Activated T-helper 1 cell treated with Interleukin-2 at 50 U/mL for 16 hours (primary cell): ENCODE data around the gene GLMP.

Experiments used
- DNase-seq: peaks from one replicate; pipeline ENCODE4 v3.0.0-alpha.2; 2020; ENCODE audit warnings: low read depth

GLMP gene

DNA sequence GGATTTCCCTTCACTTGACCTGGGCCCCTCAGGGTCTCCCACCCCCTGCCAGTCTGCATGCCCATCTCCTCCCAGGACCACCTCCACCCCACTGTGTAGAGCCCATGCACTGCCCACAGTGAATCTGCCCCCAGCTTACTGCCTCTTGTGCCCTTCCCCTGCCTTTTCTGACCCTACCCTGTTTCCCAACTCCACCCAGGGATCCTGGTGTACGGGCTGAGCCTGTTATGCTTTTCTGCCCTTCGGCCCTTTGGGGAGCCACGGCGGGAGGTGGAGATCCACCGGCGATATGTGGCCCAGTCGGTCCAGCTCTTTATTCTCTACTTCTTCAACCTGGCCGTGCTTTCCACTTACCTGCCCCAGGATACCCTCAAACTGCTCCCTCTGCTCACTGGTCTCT, 9.4 kb downstream of the GLMP start:
- DNase-seq = no peak

DNA sequence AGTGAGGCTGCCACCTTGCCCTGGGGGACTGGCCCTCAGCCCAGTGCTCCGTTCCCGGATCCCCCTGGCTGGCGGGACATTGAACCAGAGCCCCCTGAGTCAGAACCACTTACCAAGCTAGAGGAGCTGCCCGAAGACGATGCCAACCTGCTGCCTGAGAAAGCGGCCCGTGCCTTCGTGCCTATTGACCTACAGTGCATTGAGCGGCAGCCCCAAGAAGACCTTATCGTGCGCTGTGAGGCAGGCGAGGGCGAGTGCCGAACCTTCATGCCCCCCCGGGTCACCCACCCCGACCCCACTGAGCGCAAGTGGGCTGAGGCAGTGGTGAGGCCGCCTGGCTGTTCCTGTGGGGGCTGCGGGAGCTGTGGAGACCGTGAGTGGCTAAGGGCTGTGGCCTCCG, 10.0 kb downstream of the GLMP start:
- DNase-seq = no peak

DNA sequence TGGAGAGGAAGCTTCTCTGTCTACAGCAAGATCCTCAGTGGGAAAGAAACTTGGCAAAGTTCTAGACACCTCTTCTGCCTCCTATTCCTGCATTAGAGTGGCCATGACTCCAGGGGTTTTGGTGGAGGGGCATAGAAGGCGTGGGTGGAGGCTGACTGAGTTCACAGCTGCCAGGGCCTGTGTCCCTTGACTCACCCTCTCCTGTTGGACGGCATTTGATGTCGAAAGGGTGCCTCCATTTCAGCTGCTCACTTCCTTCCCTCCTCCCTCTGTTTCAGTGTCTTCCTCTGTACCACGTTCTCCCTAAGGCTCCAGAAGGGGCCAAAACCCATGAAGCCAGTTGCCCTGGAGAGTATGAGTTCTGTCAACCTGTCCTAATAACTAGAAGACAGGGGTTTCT, 10.7 kb downstream of the GLMP start:
- no peak for DNase-seq

DNA sequence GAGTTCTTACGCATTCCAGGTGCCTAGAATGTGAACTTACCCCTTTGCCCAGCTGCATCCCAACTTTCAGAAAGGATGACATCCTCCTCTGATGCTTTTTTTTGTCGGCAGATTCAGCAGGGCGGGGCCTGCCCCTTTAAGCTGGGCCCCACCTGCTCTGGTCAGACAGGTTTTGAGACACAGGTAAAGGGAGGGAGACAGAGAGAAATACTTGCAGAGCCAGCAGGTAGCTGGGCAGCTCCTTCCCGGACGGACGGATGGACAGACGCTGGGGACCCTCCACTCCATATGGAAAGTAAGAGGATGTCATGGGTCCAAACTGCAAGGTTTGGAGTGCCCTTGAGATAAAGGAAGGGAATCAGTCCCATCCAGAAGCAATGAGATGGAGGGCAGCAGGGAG, 11.4 kb downstream of the GLMP start, which contains the start of gene TMEM79:
TMEM79 (plus strand) TSS at position 214 of the 400 bp plus-strand sequence. CDS start 902 bp downstream, outside the sequence.
- DNase-seq = no peak

DNA sequence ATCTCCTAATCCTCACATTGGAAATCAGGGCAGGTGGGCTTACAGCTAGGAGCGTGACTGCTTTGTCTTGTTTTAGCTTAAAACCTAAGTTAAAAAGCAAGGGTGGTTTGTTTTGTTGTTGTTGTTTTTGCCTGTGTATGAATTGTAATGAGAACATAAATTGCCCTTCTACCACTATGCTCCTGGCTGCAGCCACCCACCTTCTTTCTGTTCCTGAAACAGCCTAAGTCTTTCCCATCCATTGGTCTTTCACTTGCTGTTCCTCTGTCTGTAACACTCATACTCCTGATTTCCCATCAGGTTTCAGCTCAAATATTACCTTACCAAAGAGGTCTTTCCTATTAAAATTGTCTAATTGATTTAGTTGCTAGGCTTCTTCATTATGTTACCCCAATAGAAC, 12.0 kb downstream of the GLMP start:
- no peak for DNase-seq

DNA sequence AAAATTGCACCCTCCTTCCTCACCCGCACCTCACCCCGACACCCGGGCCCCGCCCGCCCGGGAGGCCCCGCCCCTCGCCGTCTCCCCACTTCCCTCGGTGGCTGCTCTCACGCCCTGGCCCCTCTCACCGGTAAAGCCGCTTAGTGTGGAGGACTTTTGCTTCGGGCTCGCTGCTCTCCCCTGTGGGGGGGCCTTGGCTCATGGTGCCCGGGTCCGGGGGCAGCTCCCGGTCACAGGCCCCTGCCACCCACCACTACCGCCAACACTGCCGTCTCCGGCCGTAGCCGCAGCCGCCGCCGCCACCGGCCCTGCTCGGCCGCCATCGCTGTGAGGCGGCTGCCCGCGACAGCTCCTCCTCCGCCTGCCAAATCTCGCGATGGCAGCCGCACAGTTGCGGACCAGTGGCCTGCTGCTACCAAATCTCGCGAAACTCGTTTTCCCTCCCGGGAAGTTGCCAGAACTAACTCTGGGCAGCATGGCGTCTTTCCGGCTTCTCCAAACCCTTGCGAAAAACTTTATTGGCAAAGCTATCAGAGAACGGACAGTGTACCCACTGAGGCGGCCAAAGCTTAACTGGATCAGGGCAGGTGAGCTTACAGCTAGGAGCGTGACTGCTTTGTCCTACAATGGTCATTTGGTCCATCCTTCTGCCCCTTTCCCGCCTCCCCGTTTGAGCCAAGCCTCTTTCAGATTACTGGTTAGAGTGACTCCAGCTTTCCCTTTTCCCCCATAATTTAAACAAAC, 12.8 kb downstream of the GLMP start, which contains the start of gene SMG5:
SMG5 (minus strand) TSS at position 347 of the 744 bp plus-strand sequence; CDS start at position 202, 145 bp downstream.
- DNase-seq = peak; percentile 89

DNA sequence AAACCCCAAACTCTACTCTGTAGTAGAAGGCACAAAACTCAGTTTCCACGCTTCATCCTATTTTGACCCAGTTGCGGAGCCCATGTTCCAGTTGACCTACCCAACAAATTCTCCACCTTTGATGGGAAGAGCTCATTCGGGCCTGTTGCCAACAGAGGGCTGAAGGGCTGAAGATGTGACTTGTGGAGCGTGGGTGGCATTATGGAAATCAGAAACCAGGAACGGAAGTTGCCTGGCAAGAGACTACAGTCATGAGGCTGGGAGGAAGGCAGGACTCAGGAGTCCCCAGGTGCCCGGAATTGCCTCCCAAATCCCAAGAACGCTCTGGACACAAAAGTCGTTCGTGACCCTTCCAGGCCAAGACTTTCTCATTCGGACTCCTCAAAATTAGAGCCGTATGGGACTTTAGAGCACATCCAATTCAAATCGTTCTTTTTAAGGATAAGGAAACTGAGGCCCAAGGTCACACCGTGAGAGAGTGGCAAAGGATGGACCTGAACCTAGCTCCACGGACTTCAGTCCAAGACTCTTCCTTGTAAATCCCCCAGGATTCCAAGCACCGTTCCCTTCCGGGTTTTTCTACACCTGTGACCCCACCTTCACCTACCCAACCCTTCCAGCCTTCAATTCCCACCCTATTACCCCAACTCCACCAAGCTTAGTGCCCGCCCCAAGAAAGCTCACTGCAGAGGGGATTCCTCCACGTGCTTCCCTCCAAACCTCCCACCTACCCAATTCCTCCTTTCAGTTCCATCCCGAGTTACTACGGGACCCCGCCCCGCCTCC, 13.6 kb downstream of the GLMP start:
- no peak for DNase-seq

DNA sequence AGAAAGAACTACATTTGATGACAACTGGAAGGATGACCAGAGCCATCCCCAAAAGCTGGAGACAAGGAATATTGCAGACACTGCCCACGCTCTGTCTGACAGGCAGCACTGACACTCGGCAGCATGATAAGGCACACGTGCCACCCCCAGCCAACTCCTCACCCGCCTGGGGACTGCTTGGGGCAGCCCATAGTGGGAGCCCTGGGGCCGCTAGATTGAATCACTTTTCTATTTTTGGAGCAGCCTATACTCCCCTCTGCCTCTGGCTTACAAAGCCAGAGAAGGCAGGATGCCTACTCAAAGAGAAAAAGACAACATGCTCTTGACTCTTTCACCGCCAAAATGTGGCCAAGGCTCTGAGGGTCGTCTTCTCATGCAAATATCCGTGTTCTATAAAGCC, 14.2 kb downstream of the GLMP start:
- DNase-seq = no peak

DNA sequence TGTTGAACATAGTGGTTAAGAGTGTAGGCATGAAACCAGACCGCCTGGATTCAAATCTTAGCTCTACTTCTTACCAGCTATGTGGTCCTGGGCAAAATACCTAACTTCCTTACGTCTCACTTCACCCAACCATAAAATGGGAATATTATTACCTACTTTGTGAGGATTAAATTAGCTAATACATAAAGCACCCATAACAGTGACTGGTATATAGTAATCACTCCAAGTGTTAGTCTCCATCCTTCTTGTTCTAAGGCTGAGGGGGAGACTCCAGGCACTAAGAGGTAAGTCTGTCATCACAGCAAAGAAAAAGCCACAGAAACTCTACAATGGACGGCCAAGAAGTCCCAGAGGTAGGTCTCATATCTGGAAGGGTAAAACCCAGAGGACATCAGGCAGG, 15.6 kb downstream of the GLMP start:
- no peak for DNase-seq

DNA sequence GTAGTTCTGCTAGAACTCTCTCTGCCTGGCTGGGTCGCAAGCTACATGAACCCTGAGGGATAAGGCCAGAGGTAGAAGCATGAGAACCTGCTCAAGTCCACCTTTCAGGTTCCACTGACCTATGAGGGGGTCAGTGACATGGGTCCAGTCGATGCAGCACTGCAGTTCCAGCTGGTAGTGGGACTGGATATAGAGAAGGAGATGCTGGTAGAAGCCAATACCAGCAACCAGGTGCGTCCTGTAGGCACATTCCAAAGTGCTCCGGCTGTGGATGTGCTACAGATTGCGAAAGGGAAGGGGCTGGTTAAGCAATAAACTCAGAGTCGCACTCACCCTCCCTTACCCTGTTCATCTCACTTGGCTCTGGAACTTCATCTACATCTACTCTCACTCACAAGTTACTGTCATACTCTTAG, 18.5 kb downstream of the GLMP start:
- DNase-seq = no peak

DNA sequence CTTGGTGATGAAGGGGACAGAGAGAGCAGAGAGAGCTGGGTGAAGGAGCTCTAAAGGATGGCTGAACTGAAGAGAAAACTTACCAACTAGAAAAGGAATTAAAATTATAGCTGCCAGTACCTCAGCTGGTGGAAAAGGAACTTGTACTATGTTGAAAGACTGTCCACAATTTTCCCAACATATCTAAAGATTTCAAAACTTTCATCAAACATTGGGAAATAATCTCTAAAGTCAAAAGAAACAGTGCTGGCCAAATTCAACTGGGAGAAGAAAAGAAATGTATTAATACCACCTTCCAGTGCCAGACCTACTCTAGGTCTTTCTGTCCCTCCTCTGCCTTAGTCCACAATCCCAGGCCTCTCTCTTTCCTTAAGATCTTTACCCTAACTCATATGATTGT, 18.9 kb downstream of the GLMP start:
- DNase-seq = no peak

DNA sequence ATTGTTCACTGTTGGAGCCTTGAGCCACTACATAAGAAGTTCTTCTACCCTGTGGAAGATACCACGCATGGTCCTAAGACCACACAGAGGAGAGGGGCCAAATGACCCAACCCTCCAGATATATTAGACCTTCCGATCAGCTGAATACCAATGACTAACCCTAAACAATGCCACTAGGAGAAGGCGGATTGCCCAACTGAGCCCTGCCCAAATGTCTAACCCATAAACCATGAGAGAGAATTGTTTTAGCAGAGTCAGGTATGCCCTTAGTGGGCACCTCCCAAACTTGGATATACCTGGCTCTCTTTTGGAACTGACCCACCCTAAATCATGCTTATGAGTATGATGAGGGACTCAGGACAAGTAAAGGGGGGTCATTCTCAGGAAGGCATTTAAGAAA, 25.2 kb downstream of the GLMP start:
- no peak for DNase-seq

DNA sequence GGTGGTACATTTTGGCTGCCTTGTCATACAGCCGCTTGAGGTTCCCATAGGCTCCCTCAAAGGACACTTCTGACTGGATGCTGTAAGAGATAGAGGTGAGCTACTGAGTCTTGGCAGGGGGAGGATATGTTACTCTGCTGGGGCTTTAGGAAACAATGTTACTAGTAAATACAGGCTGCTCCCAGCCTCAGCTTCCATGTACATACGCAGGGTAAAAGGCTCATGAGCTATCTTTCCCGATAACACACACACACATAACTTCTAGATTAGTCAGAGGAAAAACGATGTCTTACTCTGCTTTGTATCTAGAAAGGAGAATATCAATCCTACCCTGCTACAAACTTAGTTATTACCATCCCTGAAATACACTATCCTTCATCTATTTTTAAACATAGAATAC, 27.1 kb downstream of the GLMP start:
- no peak for DNase-seq

DNA sequence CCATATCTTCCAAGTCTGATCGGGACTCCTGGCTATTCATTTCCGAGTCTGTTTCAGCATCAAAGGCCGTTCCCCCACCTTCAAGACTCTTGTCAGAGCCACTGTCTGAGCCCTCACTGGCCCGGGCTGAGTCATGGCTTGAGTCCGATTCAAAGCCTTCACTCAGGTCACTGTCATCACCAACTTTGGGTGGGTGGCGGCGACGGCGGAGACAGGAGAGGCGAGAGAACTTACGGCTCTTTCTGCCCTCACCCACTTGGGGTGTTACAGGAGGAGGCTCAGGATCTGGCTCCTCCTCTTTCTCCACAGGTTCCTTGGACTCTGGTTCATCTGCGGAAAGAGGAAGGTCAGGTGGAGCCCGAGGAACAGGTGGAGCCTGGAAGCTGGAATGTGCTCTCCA, 29.4 kb downstream of the GLMP start:
- no peak for DNase-seq

DNA sequence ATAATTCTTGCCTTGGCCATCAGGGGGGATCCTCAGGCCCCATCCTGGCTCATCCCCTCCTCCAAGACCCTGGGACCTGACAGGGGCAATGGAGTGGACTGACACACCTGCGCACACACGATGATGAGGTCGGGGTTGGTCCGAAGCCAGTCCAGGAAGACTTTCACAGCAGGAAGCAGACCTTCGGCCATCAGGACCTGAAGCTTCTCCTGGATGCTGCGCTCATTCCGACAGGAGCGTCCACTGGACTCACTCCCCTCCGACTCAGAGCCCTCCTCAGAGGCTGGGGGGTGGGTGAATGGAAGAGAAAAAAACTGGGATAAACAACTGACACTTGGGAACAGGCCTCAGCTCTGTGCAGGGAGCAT, 32.2 kb downstream of the GLMP start:
- DNase-seq = no peak

DNA sequence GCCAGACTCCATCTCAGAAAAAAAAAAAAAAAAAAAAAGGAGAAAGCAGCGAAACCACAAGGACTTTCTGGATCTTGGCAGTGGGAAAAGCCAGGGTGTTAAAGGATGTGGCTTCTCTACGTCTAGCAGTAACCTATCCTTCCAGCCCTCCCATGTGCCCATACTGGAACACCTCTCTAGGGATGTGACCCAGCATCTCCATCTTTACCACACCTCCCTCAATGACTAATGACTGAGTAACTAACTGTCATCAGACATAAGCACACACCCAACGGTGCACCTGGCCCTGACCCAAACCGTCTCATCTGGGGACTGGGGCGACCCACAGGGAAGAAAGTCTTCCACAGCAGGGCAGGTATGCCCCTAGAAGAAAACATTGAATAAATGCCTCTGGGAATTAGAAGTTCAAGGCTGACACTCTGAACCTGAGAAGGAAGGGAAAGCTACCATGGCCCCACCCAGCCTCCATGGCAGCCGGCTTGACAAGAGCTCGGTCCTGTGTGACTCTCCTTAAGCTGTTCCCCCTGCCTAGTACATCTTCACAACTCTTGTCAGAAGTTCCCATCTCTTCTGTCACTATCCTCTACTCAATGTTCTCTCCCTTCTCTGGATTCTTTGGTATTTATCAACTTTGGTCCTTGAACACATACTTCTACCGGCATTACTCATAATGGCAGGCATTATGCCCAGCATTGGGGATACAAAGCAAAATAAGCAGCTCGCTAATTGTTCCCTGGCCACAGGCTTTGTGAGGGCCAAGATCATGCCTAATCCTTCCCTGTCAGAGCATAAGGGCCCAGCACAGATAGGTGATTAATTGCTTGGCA, 32.8 kb downstream of the GLMP start:
- no peak for DNase-seq

DNA sequence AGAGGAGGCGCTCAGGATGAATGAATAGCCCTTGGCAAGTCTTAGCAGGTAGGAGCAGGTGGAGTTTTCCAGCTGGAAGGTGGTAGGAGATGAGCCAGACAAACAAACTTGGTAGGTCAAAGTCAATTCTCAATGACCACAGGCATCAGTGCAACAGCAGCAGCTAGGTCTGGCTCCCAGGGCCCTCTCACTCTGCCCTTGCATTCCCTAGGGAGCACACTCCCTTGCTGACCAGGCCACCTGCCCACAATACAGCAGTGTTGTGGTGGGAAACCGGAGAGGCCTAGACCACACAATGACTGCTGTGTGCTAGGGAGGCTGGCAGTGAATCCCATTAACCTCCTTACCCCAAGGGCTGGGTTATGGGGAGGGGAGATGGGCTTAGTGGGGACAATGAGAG, 34.6 kb downstream of the GLMP start:
- no peak for DNase-seq

DNA sequence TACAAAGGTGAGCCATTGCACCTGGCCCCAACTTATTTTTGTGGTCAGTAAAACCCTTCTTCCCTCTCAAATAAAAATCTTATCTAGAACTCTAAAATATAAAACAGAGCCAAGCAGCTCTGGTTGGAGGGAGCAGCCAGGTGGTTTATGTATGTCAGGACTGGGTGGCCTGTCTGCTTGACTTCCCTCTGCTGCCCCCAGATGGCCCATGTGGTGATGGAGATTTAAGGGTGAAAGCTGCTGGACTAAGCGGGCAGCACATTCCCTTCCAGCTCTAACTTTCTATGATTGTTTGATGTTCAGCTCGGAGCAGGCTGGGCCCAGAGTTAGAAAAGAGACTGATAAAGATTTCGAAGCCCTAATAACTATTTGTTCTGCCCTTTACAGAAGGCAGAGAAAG, 35.7 kb downstream of the GLMP start:
- no peak for DNase-seq

DNA sequence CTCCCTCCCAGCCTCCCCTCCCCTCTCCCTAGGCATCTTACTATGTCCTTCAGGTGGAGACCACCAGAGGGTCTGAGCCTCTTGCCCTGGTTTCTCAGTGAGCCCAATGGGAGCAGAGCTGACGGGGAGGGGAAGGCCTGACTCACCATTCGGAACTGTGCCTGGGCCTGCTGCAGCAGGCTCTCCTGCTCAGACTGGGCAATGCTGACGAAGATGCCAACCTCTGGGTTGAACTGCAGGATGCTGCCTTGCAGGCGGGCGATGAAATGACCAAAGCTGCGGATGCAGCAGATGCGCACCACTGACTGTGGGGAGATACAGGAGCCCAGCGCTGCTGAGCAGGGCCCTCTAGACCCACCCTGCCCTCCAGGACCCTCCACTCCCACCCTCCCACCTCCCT, 36.6 kb downstream of the GLMP start:
- DNase-seq = no peak

DNA sequence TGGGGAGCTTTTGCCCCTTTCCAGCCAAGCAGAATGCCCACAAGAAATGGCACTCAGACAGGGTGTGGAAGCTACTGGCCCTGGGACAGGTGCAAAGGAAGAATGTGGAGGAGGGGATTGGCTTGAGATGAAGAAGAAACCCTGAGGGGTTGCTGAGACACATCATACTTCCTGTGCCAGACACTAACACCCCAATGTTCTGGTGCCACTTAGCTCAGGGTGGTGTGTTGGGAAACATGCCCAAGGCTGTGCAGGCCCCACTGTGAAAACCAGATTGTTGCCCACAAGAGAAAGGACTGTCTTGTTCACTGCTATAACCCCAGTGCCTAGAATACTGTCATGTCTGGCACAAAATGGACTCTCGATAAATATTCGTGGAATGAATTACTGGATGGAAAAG, 37.8 kb downstream of the GLMP start:
- DNase-seq = no peak

DNA sequence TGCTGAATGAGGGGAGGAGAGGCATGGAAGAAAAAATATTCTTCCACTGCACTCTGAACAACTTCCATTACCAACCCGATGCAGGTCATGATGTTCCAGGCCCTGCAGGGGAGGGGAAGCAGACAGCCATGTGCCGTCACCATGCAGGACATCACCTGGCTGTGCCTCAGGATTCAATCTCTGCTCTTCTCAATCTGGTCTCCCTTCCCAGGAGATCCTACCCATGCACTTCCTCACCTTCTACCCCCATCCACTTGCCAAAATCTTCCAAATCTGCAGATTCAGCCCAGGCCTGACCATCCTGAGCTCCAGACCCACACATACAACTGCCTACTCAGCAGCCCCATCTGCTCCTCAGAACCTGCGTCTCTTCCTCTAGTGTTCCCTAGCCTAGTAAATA, 41.8 kb downstream of the GLMP start:
- DNase-seq = no peak

DNA sequence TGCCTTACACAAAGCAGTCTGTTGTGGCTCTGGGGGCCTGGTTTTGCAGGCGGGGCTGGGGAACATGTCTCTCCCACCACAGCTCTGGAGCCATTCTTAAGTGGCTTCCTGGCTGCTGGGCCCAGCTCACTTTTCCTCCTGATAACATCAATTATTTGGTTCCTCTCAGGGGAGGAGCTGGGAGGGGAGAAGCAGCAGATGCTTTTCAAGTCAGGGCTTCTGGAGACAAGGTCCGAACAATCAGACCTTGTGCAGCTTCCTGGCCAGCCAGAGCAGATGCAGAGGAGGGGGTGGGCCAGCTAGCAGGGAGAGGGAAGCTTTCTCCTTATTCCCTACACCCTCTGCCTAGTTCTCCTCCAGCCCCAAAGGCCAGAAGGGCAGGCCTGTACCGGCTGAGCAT, 44.0 kb downstream of the GLMP start:
- DNase-seq = no peak

DNA sequence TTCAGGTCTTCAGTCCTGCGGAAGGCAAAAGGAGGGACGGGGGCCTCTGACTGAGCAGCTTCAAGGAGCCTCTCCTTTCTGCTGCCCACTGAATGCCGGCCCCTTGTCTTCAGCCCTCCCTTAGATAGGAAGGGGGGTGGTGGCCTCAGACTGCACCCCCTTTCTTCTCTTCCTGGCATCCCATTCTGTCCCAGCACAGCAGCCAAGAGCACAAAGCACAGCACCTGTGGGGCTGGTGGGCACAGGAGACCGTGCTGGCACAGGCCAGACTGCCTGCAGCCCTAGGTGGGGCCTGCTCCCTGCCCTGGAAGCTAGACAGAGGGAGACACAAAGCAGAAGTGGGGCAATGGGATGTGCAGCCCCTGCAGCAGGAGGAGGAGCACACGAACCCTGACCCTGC, 45.9 kb downstream of the GLMP start:
- DNase-seq = no peak
